WERI-Rb-1 (cell line): ENCODE results near the gene C1orf226.

Experiments used
- DNase-seq: peaks from one replicate; pipeline ENCODE4 v3.0.0-alpha.2; 2020
- H3K27ac ChIP-seq: fragments of 250-450 bp; sonication (Bioruptor Pico); 2 replicates; pipeline ENCODE4 v1.5.1; 2020; ENCODE audit warnings: mild to moderate bottlenecking, moderate library complexity
- H3K27me3 ChIP-seq: fragments of 250-450 bp; sonication (Bioruptor Pico); 2 replicates; pipeline ENCODE4 v1.5.1; 2021; ENCODE audit warnings: mild to moderate bottlenecking, low read depth, moderate library complexity; ENCODE audit not compliant: insufficient read depth, severe bottlenecking
- H3K36me3 ChIP-seq: fragments of 250-450 bp; sonication (Bioruptor Pico); 2 replicates; pipeline ENCODE4 v1.5.1; 2020; ENCODE audit warnings: mild to moderate bottlenecking, moderate library complexity
- H3K4me3 ChIP-seq: 2 replicates; pipeline ENCODE4 v1.5.1; 2011; ENCODE audit warnings: low read depth, mild to moderate bottlenecking, control low read depth, low read length
- H3K9me3 ChIP-seq: fragments of 250-450 bp; sonication (Bioruptor Pico); 2 replicates; pipeline ENCODE4 v1.5.1; 2021; ENCODE audit warnings: mild to moderate bottlenecking, moderate library complexity; ENCODE audit not compliant: severe bottlenecking
- CTCF ChIP-seq: IDR thresholded peaks from 2 replicates; pipeline ENCODE4 v1.5.1; 2011; ENCODE audit warnings: low read depth, mild to moderate bottlenecking, control low read depth, inconsistent platforms, low read length

The C1orf226 gene

GRCh38 chr1:162397943-162398560 lies 16.5 kb downstream of the C1orf226 start:
- no peak for DNase-seq
- H3K27ac ChIP-seq, result no peak overlapping the region
- H3K4me3 ChIP-seq, result no peak overlapping the region
- no peaks in the 10 kb centered on the region for H3K36me3 ChIP-seq
- H3K9me3 ChIP-seq, result no peaks in the 10 kb centered on the region
- H3K27me3 ChIP-seq, result no peaks in the 10 kb centered on the region
- no peak for TF ChIP-seq CTCF

- TF ChIP-seq CTCF, result no peak
- no peak overlapping the region for H3K4me3 ChIP-seq
- no peaks in the 10 kb centered on the region for H3K36me3 ChIP-seq
- DNase-seq, result no peak
- H3K9me3 ChIP-seq, result no peaks in the 10 kb centered on the region
- no peak overlapping the region for H3K27ac ChIP-seq
- no peaks in the 10 kb centered on the region for H3K27me3 ChIP-seq
Measured at GRCh38 chr1:162398999-162399580, 17.6 kb downstream of the C1orf226 start.

DNA sequence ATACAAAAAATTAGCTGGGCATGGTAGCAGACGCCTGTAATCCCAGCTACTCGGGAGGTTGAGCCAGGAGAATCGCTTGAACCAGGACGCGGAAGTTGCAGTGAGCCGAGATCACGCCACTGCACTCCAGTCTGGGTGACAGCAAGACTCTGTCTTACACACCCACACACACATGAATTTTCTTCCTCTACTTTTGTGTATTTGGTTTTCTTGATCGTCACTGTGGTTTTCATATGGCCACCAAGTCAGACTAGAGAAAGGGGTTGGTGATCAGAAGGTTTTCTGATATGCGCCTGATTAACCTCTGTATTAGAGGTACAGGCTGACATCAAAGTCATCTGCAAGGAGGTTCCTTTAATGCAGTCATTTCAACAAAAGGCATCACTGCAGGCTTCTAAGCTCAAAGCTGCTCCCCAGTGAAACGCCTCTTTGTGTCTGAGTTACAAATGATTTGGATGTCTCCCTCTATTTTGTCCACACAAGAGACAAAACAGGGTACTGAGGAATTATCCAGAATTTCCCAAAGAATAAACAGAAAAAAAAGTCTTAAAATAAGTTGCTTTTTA lies 19.3 kb downstream of the C1orf226 start:
- Histone ChIP-seq H3K4me3 (no peak overlapping the region), H3K27me3 (no peaks in the 10 kb centered on the region), H3K27ac (no peak overlapping the region), H3K9me3 (no peaks in the 10 kb centered on the region), H3K36me3 (no peaks in the 10 kb centered on the region)
- DNase-seq, result no peak
- no peak for TF ChIP-seq CTCF

DNA sequence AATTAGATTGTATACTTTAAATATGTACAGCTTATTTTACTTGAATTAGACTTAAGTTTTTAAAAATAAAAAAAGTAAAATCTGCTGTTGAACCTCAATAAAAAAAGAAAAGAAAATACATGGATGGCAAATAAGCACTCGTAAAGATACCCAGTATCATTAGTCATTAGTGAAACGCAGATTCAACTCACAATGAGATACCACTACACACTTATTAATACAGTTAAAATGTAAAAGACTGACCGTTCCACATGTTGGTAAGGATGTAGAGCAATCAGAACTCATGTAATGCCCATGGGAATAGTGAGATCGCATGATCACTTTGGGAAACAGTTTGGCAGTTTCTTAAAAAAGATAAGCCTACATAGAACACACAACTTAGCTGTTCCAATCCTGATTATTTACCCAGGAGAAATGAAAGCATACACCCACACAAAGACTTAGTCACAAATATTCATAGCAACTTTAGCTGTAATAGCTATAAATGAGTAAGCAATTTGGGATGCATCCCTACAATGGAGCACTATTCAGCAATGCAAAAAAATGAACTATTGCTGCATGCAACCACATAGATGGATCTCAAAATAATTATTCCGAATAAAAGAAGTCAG lies 23.1 kb downstream of the C1orf226 start:
- Histone ChIP-seq H3K9me3 (no peaks in the 10 kb centered on the region), H3K27ac (no peak overlapping the region), H3K27me3 (no peaks in the 10 kb centered on the region), H3K36me3 (no peaks in the 10 kb centered on the region), H3K4me3 (no peak overlapping the region)
- no peak for TF ChIP-seq CTCF
- no peak for DNase-seq

DNA sequence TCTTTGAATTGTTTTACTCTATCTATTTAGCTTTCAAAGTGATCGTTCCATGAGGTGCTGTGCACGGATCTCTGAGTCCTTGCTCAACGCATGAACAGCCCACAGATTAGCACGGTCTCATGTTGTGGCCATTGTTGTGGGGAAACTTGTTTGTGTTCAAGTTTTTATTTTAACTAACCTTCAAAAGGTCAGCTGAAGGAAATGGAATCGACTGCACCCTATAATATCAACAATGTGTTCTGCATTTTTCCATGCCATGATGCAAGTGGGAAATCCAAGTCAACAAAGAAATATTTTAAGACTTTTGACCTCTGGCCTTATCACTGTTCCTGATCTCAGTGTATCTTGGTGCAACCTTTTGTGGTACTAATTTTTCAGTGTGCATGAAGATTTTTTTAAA lies 24.3 kb downstream of the C1orf226 start:
- DNase-seq, result no peak
- H3K27me3 ChIP-seq, result no peaks in the 10 kb centered on the region
- no peak for TF ChIP-seq CTCF
- no peaks in the 10 kb centered on the region for H3K9me3 ChIP-seq
- no peaks in the 10 kb centered on the region for H3K36me3 ChIP-seq
- H3K4me3 ChIP-seq, result no peak overlapping the region
- H3K27ac ChIP-seq, result no peak overlapping the region
